PC-3 (cell line): ENCODE results near the gene JOSD1. TPM values are rescaled to one million over a fixed set of nuclear protein-coding genes. Genes with fewer than 3 reads are reported as not detected.

Experiments
- ATAC-seq: fragments of 200-7000 bp; cut with Tn5 transposase; 2 replicates; pipeline ENCODE4 v1.9.1; 2020; ENCODE audit warnings: mild to moderate bottlenecking, moderate library complexity
- BruUV-seq: library from RNA; stranded (reverse); fragments of 400-500 nt; replicated peaks from 2 replicates; lab custom pipeline; 2021; lab: Mats Ljungman, UMichigan
- CTCF ChIA-PET: fragments of 300-600 bp; sonication (Branson Sonifier 250); formaldehyde crosslinking; loops from one replicate; lab custom pipeline; 2022; ENCODE audit warnings: antibody characterized with exemption; lab: Charles Lee
- POLR2A ChIA-PET: fragments of 300-600 bp; sonication (Branson Sonifier 250); formaldehyde crosslinking; loops from one replicate; lab custom pipeline; 2022; ENCODE audit warnings: antibody characterized with exemption; ENCODE audit not compliant: unreplicated experiment; lab: Charles Lee
- DNase-seq: peaks from one replicate; pipeline ENCODE4 v3.0.0-alpha.2; 2015
- H2AFZ ChIP-seq: fragments of 300-600 bp; sonication (generic); 2 replicates; pipeline ENCODE4 v1.6.0; 2016; ENCODE audit warnings: antibody characterized with exemption, low read length
- H3F3A ChIP-seq: fragments of 300-600 bp; sonication (generic); one replicate; pipeline ENCODE4 v1.6.0; 2017; ENCODE audit warnings: antibody characterized with exemption, low read length, control low read depth, mild to moderate bottlenecking; ENCODE audit not compliant: unreplicated experiment
- H3K27ac ChIP-seq: fragments of 300-600 bp; sonication (generic); 2 replicates; pipeline ENCODE4 v1.5.1; 2016; ENCODE audit warnings: mild to moderate bottlenecking, low read length
- H3K27me3 ChIP-seq: fragments of 300-600 bp; sonication (generic); 2 replicates; pipeline ENCODE4 v1.6.1; 2016; ENCODE audit warnings: low read length, mixed read lengths
- H3K36me3 ChIP-seq: fragments of 300-600 bp; sonication (generic); 2 replicates; pipeline ENCODE4 v1.6.1; 2016; ENCODE audit warnings: low read depth, mixed run types, low read length, mixed read lengths
- H3K4me1 ChIP-seq: fragments of 300-600 bp; sonication (generic); 2 replicates; pipeline ENCODE4 v1.5.1; 2016; ENCODE audit warnings: low read length; ENCODE audit not compliant: insufficient read depth
- H3K4me2 ChIP-seq: fragments of 300-600 bp; sonication (generic); 2 replicates; pipeline ENCODE4 v1.6.0; 2016; ENCODE audit warnings: low read length
- H3K4me3 ChIP-seq: fragments of 300-600 bp; sonication (generic); 2 replicates; pipeline ENCODE4 v1.5.1; 2016; ENCODE audit warnings: mild to moderate bottlenecking, low read length, mixed read lengths
- H3K79me2 ChIP-seq: fragments of 300-600 bp; sonication (generic); 2 replicates; pipeline ENCODE4 v1.6.1; 2017; ENCODE audit warnings: low read length, mixed read lengths
- H3K9ac ChIP-seq: fragments of 300-600 bp; sonication (generic); 2 replicates; pipeline ENCODE4 v1.6.0; 2016; ENCODE audit warnings: mild to moderate bottlenecking, low read length
- H3K9me2 ChIP-seq: fragments of 300-600 bp; sonication (generic); replicated peaks from 2 replicates; pipeline ENCODE4 v1.6.1; 2016; ENCODE audit warnings: mixed run types, low read length, mixed read lengths
- H3K9me3 ChIP-seq: fragments of 300-600 bp; sonication (generic); 2 replicates; pipeline ENCODE4 v1.6.1; 2016; ENCODE audit warnings: low read length, mixed read lengths
- H4K20me1 ChIP-seq: fragments of 300-600 bp; sonication (generic); 2 replicates; pipeline ENCODE4 v1.6.1; 2016; ENCODE audit warnings: low read length, mixed read lengths
- EZH2 ChIP-seq: fragments of 300-600 bp; sonication (generic); IDR thresholded peaks from one replicate; pipeline ENCODE4 v1.6.1; 2017; ENCODE audit warnings: antibody characterized with exemption, mild to moderate bottlenecking, low read length; ENCODE audit not compliant: unreplicated experiment
- EZH2phosphoT487 ChIP-seq: fragments of 300-600 bp; sonication (generic); IDR thresholded peaks from 2 replicates; pipeline ENCODE4 v1.6.1; 2018; ENCODE audit warnings: mild to moderate bottlenecking, antibody characterized with exemption, low read length, borderline replicate concordance
- intact Hi-C: fragments of 100-400 bp; cut with micrococcal nuclease; formaldehyde crosslinking; loops from 2 replicates; pipeline ENCODE4 v1.9.0; 2023
- total RNA-seq: library from RNA; depleted of rRNA; stranded (reverse); fragments of >200 nt; gene quantifications from 2 replicates; pipeline ENCODE4 v1.2.3, GENCODE V29; 2014
- TF ChIP-seq, protein P1 (sequence below): fragments of 300-600 bp; sonication (generic); conservative IDR thresholded peaks from 2 replicates; pipeline ENCODE4 v1.5.1; 2017; ENCODE audit warnings: antibody characterized with exemption, low read depth, mild to moderate bottlenecking, low read length

Gene JOSD1
- total RNA-seq, 1 experiment from 2014 or later, result 40.3 TPM

DNA sequence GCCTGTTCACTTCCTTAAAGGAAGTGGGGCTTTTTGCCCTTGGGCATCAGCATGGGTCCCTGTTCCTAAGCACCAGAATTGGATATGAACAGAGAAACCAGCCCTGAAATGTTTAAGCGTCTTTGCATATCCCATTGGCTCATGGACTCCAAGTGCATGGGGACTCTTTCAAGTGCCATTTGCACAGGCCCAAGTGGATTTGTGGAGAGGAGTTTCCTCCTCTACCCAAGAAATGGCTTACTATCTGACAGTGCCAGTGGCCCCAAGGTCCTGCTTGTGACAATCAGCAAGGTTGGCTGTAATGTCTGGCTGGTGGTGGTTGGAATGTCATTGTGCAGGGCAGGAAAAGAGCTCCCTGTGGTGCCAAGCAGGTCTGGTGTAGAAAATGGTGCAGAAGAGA lies 15.0 kb downstream of the JOSD1 start:
- Histone ChIP-seq H3K9me3 (no peaks in the 10 kb centered on the region), H2AFZ (no peak overlapping the region), H3K9ac (no peak overlapping the region), H4K20me1 (0 out of 2 replicates have a peak, but pooled peaks cover 5% of the 10 kb centered on the region), H3K4me1 (no peaks in the 10 kb centered on the region), H3K27me3 (no peaks in the 10 kb centered on the region), H3K4me2 (no peak overlapping the region), H3K9me2 (no peaks in the 10 kb centered on the region), H3K36me3 (peaks cover 32% of the 10 kb centered on the region), H3F3A (no peaks in the 10 kb centered on the region), H3K79me2 (peaks cover 20% of the 10 kb centered on the region), H3K4me3 (no peak overlapping the region), H3K27ac (no peak overlapping the region)
- ChIA-PET POLR2A (interaction anchor here (0.8 kb wide), 1 partner anchor 436 kb away, joined by 5 read pairs; no protein-coding TSS in a partner anchor), CTCF (no interaction called here)
- no TSS peak for BruUV-seq
- intact Hi-C loops, result no loop called here
- no peak for DNase-seq
- TF ChIP-seq, protein P1, sequence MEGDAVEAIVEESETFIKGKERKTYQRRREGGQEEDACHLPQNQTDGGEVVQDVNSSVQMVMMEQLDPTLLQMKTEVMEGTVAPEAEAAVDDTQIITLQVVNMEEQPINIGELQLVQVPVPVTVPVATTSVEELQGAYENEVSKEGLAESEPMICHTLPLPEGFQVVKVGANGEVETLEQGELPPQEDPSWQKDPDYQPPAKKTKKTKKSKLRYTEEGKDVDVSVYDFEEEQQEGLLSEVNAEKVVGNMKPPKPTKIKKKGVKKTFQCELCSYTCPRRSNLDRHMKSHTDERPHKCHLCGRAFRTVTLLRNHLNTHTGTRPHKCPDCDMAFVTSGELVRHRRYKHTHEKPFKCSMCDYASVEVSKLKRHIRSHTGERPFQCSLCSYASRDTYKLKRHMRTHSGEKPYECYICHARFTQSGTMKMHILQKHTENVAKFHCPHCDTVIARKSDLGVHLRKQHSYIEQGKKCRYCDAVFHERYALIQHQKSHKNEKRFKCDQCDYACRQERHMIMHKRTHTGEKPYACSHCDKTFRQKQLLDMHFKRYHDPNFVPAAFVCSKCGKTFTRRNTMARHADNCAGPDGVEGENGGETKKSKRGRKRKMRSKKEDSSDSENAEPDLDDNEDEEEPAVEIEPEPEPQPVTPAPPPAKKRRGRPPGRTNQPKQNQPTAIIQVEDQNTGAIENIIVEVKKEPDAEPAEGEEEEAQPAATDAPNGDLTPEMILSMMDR, result no peak
- TF ChIP-seq EZH2phosphoT487 (no peak), EZH2 (no peak)
- ATAC-seq, result no peak

DNA sequence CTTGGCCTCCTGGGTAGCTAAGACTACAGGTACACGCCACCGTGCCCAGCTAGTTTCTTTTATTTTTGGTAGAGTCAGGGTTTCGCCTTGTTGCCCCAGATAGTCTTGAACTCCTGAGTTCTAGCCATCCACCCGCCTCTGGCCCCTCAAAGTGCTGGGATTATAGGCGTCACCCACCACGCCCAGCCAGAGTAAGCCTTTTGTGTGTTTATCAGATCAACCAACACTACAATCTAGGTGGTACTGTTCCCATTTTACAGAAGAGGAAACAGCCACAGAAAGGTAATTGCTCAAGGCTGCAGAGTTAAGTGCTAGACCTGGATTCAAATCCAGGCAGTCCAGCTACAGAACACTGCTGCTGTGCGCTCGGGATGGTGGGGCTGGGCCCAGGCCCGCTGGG lies 15.8 kb downstream of the JOSD1 start:
- no peaks in the 10 kb centered on the region for H3K27me3 ChIP-seq
- no peak overlapping the region for H3K27ac ChIP-seq
- CTCF ChIA-PET, result no interaction called here
- no TSS peak for BruUV-seq
- 0 out of 2 replicates have a peak, but pooled peaks cover 5% of the 10 kb centered on the region for H4K20me1 ChIP-seq
- intact Hi-C loops, result no loop called here
- H3K4me1 ChIP-seq, result no peaks in the 10 kb centered on the region
- ATAC-seq, result no peak
- no peaks in the 10 kb centered on the region for H3K9me3 ChIP-seq
- H3K4me2 ChIP-seq, result no peak overlapping the region
- H3K36me3 ChIP-seq, result peaks cover 32% of the 10 kb centered on the region
- H3K9me2 ChIP-seq, result no peaks in the 10 kb centered on the region
- DNase-seq, result no peak
- H3F3A ChIP-seq, result no peaks in the 10 kb centered on the region
- POLR2A ChIA-PET, result no interaction called here
- peaks cover 20% of the 10 kb centered on the region for H3K79me2 ChIP-seq
- no peak overlapping the region for H3K4me3 ChIP-seq
- no peak overlapping the region for H3K9ac ChIP-seq
- H2AFZ ChIP-seq, result no peak overlapping the region
- TF ChIP-seq EZH2phosphoT487, result no peak
- TF ChIP-seq, protein P1, result no peak
- TF ChIP-seq EZH2, result no peak

DNA sequence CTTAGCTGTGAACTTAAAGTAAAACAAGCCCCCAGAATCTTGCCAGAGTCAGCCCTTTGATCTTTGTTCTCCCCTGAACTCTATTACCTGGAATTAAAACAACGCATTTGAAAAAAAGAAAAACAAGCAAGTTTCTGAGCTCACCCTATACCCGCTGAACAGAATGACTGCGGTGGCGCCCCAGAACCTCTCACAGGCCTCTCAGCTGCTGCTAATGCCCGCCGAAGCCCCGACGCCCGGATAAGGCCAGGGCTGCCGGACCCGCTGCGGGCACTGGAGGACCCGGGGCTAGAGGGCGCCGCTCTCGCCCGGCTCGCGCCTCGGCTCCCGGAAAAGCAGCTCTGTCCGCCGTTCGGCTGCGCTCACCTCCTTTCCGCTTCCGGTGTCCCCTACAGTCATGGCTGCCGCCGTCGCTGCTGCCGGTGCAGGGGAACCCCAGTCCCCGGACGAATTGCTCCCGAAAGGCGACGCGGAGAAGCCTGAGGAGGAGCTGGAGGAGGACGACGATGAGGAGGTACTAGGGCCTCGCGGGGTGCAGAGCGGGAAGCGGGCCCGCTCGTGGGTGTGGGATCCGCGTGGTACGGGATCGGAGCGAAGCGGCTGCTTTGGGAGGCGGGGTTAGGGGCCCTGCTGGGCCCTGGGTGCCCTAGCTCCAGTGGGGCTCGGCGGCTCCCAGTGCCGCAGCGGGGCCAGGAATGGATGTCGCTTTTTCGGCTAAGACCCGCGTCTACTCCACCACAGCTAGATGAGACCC lies 19.0 kb downstream of the JOSD1 start, which contains the start of gene TOMM22:
TSS of gene TOMM22 (plus strand) at position 376 of the 754 bp plus-strand sequence. CDS start at position 398, 22 bp downstream.
- no peaks in the 10 kb centered on the region for H3K9me3 ChIP-seq
- H3F3A ChIP-seq, result no peaks in the 10 kb centered on the region
- H3K27me3 ChIP-seq, result no peaks in the 10 kb centered on the region
- no peaks in the 10 kb centered on the region for H3K4me1 ChIP-seq
- BruUV-seq, result TSS peak; percentile 40
- H3K9ac ChIP-seq, result peak within 1 kb of the TSS; percentile 93
- H3K4me3 ChIP-seq, result peak within 1 kb of the TSS; percentile 99
- H3K4me2 ChIP-seq, result peak within 1 kb of the TSS; percentile 96
- H3K79me2 ChIP-seq, result peaks cover 20% of the 10 kb centered on the region
- no peaks in the 10 kb centered on the region for H3K9me2 ChIP-seq
- H3K27ac ChIP-seq, result 0 out of 2 replicates have a peak within 1 kb of the TSS, but pooled peaks have one; percentile 12
- H3K36me3 ChIP-seq, result peaks cover 32% of the 10 kb centered on the region
- TF ChIP-seq EZH2, result no peak
- TF ChIP-seq, protein P1, result peak; percentile 77
- no peak for TF ChIP-seq EZH2phosphoT487
- H2AFZ ChIP-seq, result peak within 1 kb of the TSS; percentile 78
- intact Hi-C loops, result loop anchor here (2.0 kb wide), 1 partner anchor 15 kb away; no protein-coding TSS in a partner anchor
- H4K20me1 ChIP-seq, result 0 out of 2 replicates have a peak, but pooled peaks cover 5% of the 10 kb centered on the region
- ATAC-seq, result peak; percentile 98
- POLR2A ChIA-PET, result interaction anchor here (0.6 kb wide), 2 partner anchors 13 to 689 kb away, joined by 3 to 4 read pairs; no protein-coding TSS in a partner anchor
- CTCF ChIA-PET, result interaction anchor here (0.6 to 1.7 kb wide), 2 partner anchors 24 to 559 kb away, joined by 3 read pairs; partner anchors contain the start of gene GTPBP1
- DNase-seq, result peak; percentile 82
